Kidney glomerular epithelial cell (primary cell): ENCODE results near the gene ZNF746.

ENCODE experiments used
- DNase-seq: peaks from one replicate; lab custom pipeline; 2025; lab: John Stamatoyannopoulos, UW

ZNF746 gene

DNA sequence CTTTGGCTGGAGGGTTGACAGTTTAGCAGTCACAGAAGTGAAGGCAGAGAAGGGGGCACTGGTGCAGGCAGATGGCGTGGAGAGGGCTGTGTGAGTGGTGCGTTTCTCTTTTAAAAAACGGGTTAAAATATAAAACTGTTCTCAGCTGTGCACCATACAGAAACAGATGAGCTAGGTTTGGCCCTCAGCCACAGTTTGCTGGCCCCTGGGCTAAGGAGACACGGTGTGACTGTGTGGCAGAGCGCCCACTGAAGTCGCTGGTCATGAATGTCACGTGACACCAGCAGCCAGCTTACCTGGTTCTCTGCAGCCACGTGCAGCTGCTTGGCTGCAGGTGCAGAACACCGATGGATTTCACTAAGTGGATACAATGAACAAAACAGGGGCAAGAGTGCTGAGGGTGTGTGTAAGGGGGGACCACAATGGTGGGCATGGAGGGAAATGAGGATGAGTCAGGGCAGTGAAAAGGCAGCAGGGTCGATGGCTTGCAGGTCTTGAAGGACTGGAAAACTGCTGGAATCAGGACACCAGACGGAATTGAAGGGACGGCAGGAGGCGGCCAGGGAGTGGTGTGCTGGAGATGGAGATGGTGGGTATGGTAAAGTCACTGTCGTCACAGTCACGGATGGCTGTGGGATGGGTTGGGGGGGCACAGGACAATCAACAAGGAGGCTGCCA, 7.4 kb downstream of the ZNF746 start:
- DNase-seq = no peak

DNA sequence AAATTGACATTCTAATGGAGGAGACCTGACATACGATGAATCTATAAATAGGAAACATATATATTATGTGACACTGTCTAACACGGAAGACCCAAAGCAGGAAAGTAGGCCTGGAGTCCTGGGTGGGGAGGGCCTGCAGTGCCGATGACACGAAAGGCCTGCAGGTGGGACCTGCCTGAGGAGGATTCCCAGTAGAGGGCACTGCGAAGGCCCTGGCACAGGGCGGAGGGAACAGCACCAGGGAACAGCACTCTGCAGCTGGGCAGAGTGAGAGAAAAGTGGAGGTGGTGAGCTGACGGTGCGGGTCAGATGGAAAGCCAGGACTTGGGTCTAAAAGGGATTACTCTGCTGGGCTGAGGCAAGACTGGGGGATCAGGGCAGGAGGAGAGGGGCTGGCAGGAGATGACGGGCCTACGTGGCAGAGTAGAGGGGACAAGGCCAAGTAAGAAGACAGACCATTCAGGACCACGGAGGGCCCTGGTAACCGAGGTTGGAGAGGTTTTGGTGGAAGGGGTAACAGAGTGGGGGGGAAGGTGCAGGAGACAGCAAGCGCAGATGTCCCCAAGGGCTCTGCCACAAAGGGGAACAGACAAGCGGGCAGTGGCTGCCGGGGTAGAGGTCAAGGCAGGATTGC, 8.1 kb downstream of the ZNF746 start:
- DNase-seq = no peak

DNA sequence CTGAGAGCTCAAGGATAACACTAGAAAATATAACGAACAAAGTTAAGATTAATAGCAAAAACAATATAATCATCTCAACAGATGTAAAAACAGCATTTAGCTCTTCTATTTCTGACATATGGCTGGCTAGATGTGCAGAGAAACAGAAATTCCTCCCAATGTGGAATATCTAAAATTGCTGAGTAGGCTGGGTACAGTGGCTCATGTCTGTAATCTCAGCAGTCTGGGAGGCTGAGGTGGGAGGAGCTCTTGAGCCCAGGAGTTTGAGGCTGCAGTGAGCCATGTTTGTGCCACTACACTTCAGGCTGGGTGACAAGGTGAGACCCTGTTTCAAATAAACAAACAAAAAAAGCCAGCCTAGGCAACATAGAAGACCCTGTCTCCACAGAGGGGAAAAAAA, 18.0 kb downstream of the ZNF746 start:
- no peak for DNase-seq

DNA sequence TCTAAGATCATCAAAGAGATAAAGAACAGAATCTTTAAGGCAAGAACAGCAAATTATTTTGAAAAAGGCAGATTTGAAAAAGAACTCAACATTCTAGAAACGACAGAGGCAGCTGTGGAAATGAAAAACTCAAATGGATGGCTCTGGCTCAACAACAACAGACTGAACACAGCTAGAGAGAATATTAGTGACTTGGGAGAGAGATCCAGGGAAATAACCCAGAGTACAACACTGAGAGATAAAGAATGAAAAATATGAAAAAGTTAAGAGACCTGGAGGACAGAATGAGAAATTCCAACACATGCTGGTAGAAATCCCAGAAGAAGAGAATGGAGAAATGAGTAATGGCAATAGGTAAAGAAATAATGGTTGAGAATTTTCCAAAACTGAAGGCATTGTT, 18.9 kb downstream of the ZNF746 start:
- DNase-seq = no peak

DNA sequence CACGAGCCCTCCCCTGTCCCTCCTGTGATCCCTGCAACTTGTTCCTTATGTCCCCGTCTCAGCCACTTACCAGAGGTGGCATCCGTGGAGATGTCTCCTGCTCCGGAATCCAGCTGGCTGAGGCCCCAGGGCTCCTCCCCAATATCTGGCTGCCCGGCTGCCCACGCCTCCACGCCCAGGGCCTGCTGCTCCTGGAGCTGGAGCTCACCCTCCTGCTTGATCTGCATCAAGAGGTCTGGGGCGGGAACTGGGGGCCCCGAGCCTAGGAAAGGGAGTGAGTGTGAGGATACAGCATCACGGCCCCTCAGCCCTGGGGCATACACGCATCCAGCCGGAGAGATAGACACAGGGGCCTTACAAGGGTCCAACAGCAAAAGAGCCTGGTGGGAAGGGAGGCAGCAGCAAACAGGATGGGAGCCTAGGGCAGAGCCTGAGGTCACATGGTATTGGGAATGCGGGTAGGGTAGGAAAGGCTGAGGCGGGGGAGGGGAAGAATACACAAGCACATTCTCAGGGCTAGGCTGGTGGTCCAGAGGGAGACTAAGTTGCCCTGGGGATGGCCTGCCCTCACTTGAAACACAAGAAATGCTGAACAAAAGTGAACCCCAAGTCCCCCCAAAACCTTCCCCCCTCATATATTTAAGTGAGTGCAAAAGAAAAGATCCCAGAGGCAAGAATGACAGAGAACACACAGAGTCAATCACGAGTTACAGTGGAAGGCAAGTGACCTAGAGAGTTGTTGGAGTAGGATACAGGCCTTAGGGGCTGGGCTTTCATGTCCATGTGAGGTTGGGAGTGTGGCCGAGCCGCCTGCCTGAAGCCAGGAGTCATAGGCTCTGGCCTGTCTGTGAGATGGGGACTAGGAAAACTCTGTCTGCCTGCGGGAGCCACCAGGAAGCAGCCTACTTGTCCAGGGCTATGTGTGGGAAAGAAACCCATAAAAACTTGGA, 19.8 kb downstream of the ZNF746 start:
- no peak for DNase-seq

DNA sequence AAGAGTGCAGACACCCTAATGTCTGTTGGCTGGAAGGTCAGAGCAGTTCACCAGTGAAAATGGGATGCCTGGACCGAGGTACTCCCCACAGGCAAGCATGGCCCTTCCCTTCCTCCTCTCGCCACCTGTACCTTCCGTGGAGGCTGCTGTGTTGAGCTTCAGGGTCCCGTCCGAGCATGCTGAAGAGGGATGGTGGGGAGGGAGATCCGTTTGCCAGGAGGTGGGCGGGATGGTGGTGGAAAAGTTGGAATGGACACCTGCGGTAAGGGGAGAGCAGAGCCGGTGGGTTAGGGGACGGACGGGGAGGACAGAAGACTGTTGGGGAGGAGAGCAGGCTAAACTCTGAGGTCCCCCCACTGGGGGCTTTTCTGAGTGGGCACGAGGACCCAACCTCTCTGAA, 20.8 kb downstream of the ZNF746 start:
- DNase-seq = no peak

DNA sequence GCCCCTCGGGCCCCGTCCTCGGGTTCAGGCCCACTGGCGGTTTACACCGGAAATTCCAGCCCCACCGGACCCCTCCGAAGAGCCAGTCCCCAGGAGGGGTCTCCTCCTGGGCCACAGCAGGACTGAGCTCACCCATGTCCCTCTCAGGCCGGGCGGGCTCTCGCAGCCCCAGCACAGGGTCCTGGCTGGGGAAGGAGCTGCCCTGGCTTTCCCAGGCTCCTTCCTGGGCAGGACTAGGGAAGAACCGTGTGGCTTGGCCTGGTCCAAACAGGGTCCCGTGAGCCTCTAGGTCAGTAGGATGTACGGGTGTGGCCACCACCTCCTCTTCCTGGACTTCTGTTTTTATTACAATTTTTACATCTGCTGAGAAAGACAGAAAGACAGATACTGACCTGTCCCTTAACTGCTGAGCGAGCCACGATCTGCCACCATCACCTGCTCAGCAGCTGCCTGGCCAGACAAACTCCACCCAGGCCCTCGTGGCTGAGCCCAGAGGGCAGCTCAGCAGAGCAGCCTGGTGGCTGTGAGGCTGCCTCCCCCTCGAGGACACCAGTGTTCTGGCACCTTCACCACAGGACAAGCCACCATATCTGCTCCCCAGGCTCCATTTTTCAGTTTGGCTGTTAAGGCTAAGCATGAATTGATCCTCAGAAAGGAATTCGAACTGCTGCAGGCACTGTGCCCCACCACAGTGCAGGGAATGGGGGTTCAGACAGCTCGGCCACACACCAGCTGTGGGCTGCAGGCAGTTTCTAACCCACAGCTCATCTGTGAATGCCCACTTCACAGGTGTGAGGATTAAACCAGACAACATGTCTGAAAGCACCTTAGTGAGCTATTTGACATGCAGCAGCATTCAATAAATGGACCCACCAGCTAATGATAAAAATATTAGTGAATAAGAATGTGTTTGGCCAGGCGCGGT, 22.2 kb downstream of the ZNF746 start:
- no peak for DNase-seq

DNA sequence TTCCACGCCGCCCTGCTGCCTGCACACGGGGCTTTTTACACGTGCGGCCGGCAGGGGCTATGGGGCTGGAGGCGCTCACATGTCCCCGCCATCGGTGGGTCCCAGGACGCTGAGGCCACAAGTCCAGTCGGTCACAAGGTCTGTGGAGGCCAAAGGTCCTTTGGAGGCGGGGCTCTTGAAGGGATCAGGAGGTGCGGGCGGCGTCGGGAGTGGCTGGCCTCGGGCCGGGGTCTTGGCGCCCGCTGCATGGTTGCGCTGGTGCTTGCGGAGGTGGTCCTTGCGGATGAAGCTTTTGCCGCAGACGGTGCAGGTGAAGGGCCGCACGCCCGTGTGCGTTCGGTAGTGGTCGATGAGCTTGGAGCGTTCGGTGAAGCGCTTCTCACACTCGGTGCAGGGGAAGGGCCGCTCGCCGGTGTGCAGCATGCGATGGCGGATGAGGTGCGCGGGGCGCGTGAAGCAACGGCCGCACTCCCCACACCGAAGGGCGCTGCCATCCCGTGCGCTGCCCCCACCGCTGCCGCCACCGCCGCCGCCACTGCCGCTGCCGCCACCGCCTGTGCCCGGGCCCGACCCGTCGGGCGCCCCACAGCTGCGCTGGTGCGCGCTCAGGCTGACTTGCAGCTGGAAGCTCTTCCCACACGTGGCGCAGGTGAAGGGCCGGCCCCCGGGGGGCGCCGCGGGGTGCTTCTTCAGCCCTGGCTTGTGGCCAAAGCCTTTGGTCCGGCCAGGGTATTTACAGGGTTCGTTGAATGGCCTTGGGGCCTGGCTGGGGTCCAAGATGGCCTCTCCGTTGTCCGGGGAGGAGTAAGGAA, 23.1 kb downstream of the ZNF746 start:
- DNase-seq = no peak

DNA sequence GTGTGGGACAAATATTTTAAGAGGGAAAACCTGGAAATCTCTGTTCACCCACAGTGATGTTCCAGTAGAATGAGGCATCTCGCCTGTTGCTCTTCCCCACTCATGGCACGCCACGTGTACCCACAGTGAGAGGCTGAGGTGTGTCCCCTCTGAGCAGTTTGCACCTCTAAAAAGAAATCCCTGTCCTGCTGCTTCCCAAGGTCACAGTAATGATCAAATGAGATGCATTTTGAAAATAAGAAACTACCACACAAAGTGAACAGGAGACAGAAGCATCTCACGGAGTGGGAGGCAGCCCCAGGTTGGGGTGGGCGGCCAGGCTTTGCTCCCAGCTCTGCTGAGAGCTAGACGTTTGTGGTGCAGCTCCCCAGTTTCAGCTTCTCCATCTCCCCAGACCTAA, 24.4 kb downstream of the ZNF746 start:
- DNase-seq = no peak

DNA sequence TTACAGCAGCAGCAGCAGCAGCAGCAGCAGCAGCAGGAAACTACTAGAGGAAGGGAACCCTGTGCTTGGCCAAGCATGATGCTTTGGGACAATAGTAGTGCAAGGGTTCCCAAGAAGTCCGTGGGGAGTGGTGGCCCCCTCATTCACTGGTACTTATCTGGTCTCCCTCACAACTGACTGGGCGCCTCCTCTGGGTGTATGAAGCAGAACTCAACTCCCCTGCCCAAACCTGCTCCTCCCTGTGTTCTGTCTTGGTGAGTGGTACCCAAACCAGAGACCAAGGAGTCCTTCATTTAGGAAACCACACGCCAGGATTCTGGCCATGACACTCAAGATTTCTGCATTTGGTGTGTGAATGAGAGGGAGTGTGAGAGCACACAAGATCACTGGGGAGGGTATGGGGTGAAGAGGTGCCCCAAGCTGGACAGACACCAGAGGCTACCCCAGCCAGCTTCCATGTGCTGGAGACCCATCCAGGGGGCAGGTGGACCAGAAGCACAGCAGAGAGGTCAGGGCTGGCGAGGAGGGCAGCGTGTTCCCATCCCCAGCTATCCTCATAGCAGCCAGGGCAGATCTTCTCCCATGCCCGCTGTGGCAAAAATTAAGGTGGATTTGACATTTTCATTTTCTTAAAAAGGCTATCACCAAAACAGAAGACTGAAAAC, 26.2 kb downstream of the ZNF746 start:
- DNase-seq = no peak

DNA sequence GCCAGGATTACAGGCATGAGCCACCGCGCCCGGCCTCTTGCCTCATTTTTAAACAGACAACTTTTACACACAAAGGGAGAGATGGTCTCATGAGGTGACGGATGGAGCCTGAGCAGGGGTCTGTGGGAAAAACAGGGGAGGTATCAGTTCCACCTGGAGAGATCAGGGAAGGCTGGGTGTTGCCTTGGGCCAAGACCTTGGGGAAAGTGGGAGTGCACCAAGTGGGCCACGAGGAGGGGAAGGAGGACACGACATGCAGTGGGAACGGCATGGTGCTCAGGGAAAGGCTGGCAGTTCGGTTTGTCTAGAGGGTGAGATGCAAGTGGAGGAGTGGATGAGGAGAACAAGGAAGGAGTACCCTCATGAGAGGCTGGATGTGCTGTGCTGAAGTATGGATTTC, 27.8 kb downstream of the ZNF746 start:
- no peak for DNase-seq

DNA sequence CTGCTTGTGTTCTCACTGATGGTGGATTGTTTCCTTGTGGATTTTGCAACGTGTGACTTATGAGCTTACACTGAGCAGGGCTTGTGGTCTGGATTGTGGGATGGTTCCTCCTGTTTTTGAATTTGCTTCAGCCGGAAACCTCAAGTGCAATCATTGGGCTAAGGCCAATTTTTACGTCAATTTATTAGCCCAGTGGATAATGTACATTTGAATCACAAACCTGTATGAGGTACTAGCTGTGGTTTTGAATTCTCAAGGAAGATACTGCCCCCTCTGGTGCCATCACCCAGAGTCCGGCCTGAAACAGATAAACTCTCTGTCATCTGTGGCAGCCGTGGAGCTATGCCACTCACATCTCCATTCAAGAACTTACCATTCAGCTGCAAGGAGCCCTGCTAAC, 29.4 kb downstream of the ZNF746 start:
- DNase-seq = no peak

DNA sequence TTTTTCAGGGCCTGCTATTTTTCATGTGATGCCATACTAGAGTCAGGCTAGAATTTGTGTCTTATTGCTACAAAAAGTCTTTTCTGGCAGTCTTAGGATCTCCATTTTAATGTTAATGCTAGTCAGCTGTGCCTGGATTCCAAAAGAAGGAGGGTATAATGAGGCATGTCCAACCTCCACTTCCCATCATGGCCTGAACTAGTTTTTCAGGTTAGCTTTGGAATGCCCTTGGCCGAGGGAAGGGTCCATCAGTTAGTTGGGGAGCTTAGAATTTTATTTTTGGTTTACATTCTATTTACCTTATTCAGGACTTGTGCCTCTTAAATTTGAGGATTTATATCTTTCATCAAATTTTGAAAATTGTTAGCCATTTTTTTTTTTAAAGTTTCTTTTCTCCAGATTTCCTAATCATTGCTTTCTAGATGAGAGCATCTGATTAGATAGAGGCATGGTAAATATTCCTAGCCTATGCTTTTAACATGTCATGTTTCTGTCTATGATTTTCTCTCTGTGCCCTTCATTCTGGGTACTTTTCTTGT, 30.2 kb downstream of the ZNF746 start:
- no peak for DNase-seq

DNA sequence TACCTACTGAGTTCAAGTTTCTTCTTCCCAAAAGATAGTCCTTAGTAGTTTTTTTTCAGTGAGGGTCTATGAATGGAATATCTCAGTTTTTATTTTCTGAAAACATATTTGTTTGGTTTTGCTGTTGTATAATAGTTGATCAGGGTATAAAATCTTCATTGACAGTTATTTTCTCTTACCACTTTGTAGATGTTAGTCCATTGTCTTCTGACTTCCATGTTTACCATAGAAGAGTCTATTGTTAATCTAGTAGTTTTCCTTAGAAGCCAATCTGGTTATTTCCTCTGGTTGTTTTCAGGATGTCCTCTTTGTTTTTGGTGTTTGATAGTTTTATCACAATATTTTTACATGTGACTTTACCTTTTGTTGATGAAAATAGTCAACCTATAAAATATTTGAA, 31.2 kb downstream of the ZNF746 start:
- no peak for DNase-seq

DNA sequence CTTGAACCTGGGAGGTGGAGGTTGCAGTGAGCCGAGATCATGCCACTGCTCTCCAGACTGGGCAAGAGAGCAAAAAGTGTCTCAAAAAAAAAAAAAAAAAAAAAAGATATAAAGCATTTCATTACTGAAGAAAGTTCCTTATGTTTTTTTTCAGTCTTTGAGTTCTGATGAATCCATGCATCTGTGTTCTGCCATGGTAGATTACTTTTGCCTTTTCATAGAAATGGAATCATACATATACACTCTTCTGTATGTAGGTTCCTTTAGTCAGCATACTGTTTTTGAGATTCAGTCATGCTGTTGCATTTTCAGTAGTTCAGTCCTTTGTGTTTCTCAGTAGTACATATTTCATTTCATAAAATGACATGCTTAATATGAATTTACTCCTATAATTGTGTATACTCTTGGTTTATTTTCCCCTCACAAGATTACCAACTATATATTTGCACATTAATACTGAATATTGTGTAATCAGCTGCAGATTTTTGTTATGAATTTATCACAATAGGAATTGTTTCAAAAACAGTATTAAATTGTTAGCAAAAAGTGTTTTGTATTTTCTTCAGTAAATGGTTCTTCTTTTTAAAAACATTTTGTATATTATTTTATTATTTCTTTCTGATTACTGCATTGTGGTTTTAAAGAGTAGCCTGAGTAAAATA, 34.0 kb downstream of the ZNF746 start:
- no peak for DNase-seq

DNA sequence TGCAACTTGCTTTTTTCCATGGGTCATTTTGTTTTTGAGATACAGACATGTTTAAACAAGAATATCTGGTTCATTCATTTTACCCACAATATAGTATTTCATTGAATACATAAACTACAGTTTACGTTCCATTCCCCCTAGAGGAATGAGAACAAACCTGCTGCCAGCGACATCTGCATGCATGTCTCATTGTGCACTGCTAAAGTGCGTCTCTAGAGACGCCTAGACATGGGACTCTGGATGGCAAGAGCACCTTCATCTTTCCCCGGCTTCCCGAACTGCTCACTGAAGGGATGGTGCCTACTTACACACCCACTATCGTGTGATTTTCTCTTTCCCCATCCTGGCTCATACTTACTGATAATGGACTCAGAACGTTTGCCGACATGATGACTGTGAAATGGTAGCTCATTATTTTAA, 35.5 kb downstream of the ZNF746 start:
- no peak for DNase-seq

DNA sequence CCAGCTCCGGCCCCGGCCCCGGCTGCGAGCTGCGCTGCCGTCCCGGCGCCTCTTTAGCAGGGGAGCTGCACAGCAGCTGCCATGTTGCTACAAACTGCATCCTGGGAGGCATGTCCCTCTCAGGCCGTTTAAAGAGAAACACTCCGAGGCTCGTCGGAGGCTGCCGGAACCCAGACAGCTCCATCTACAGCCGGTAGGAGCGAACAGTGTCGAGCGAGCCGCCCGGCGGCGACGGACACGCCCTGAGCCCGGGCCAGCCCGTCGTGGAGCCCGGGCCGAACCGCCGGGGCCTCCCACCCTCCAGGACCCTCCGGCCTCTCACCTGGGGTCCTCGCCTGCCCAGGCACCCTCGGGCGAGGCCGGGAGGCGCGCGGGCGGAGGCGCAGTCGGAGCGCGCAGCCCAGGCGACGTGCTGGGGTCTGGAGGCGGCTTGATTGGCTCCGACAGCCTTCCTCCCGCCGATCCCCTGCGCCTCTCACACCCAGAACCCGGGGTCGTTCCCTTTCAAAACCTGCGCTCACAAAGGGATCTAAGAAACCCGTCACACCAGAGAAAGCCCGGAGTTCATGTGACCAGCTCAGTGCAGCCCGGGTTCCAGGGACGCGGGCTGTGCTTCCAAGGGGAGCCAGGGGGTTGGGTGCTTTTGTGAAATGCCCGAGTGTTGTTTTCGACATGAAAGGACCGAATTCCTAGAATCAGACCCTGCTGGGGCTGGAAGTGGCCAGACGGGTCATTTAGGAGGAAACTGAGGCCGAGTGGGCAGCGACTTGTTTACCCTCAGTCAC, 36.9 kb downstream of the ZNF746 start, which contains the start of gene ZNF777:
TSS of gene ZNF777 (minus strand) at position 570 of the 785 bp plus-strand sequence. CDS start 5,040 bp downstream, outside the sequence.
- peak; percentile 55 for DNase-seq
